Measurements from ENCODE around the gene RAB3C.

DNA sequence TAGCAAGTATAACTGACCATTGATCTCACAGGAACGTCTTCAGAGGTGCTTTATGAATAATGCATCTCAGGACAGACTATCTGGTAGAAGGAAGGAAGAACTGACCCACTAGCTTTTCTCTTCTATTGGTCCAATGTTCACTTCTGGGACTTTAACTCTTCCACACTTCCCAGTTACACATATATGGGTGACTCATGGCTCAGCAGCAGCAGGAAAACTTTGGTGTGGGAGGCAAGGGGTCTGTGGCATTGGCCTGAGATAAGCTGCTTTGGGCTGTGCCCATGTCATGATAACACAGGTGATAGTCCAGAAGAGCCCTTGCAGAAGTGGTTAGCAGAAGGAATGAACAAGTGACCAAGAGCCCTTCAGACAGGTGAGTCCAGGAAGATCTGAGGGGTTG is 148.8 kb downstream of the RAB3C start:
- TF ChIP-seq, protein P1, sequence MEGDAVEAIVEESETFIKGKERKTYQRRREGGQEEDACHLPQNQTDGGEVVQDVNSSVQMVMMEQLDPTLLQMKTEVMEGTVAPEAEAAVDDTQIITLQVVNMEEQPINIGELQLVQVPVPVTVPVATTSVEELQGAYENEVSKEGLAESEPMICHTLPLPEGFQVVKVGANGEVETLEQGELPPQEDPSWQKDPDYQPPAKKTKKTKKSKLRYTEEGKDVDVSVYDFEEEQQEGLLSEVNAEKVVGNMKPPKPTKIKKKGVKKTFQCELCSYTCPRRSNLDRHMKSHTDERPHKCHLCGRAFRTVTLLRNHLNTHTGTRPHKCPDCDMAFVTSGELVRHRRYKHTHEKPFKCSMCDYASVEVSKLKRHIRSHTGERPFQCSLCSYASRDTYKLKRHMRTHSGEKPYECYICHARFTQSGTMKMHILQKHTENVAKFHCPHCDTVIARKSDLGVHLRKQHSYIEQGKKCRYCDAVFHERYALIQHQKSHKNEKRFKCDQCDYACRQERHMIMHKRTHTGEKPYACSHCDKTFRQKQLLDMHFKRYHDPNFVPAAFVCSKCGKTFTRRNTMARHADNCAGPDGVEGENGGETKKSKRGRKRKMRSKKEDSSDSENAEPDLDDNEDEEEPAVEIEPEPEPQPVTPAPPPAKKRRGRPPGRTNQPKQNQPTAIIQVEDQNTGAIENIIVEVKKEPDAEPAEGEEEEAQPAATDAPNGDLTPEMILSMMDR (IDR thresholded peaks at IDR 0.05): no peak
- TF ChIP-seq POLR2A (IDR thresholded peaks at IDR 0.05) (no peak), POLR2AphosphoS5 (IDR thresholded peaks at IDR 0.05) (no peak), EP300 (IDR thresholded peaks at IDR 0.05) (no peak)
